K562 (cell line): Measurements from ENCODE around the gene CNNM3. TPM values are rescaled to one million over a fixed set of nuclear protein-coding genes. Genes with fewer than 3 reads are reported as not detected.

Experiments used
- ARID2 ChIP-seq: fragments of 450-650 bp; IDR thresholded peaks from 2 replicates; pipeline ENCODE4 v1.6.1; 2017; ENCODE audit warnings: antibody characterized with exemption, mild to moderate bottlenecking
- CHD7 ChIP-seq: fragments of 200-600 bp; sonication (generic); IDR thresholded peaks from one replicate; pipeline ENCODE4 v1.6.1; 2012; ENCODE audit warnings: mild to moderate bottlenecking, low read depth, low read length, inconsistent platforms
- HCFC1 ChIP-seq: IDR thresholded peaks from 2 replicates; pipeline ENCODE4 v1.6.1; 2012; ENCODE audit warnings: low read depth, low read length, improper control_type of control experiment
- KDM2B ChIP-seq: fragments of 250-450 bp; sonication (Bioruptor Pico); IDR thresholded peaks from 2 replicates; pipeline ENCODE4 v1.8.0; 2021; ENCODE audit warnings: mild to moderate bottlenecking, moderate library complexity
- KLF10 ChIP-seq: fragments of 250-450 bp; sonication (Bioruptor Pico); IDR thresholded peaks from 2 replicates; pipeline ENCODE4 v1.6.1; 2021; ENCODE audit warnings: matching md5 sums
- MEF2A ChIP-seq: IDR thresholded peaks from 2 replicates; pipeline ENCODE4 v1.6.1; 2011; ENCODE audit warnings: low read depth, mild to moderate bottlenecking, low read length, moderate library complexity; ENCODE audit not compliant: control insufficient read depth
- MYC ChIP-seq, 2 experiments: fragments of 250-450 bp in 1 of 2; sonication (Bioruptor Pico) in 1 of 2; IDR thresholded peaks; 2 replicates each; pipeline versions ENCODE4 v1.5.1 to v1.6.1; 2012 to 2021; ENCODE audit warnings: low read depth in 2 of 2, borderline replicate concordance in 1 of 2, improper control_type of control experiment in 1 of 2, low read length in 1 of 2, mild to moderate bottlenecking in 1 of 2, moderate library complexity in 1 of 2
- SP1 ChIP-seq: sonication (generic); formaldehyde crosslinking; IDR thresholded peaks from 2 replicates; pipeline ENCODE4 v1.8.1; 2022; ENCODE audit warnings: mild to moderate bottlenecking, missing genetic modification reagents
- SRSF9 ChIP-seq: fragments of 200-400 bp; formaldehyde crosslinking; IDR thresholded peaks from 2 replicates; pipeline ENCODE4 v1.6.1; 2017; ENCODE audit warnings: low read depth, low read length, borderline replicate concordance
- TAF15 ChIP-seq: fragments of 200-400 bp; formaldehyde crosslinking; IDR thresholded peaks from 2 replicates; pipeline ENCODE4 v1.6.1; 2017; ENCODE audit warnings: mild to moderate bottlenecking, low read depth, low read length, moderate library complexity
- TEAD1 ChIP-seq, 2 experiments: fragments of 450-650 bp in 1 of 2; sonication (generic) in 1 of 2; formaldehyde crosslinking; IDR thresholded peaks; 2 replicates each; pipeline versions ENCODE4 v1.4.0 to v1.8.0; 2020 to 2022; ENCODE audit warnings: mild to moderate bottlenecking in 2 of 2, missing genetic modification reagents in 1 of 2
- ZNF408 ChIP-seq: fragments of 250-450 bp; sonication (Bioruptor Pico); IDR thresholded peaks from 2 replicates; pipeline ENCODE4 v1.4.0; 2020; ENCODE audit warnings: low read depth, mild to moderate bottlenecking, moderate library complexity
- ZNF76 ChIP-seq: fragments of 250-450 bp; sonication (Bioruptor Pico); IDR thresholded peaks from 2 replicates; pipeline ENCODE4 v1.4.0; 2020; ENCODE audit warnings: mild to moderate bottlenecking, moderate library complexity, borderline replicate concordance
- polyA plus RNA-seq, 8 experiments: library from polyadenylated mRNA; depleted of rRNA in 4 of 8; stranded (reverse) in 5 of 8; unstranded in 3 of 8; fragments of >200 nt; fragmentation: Nextera tagmentation in 2 of 8; fragmentation: Illumina TruSeq in 1 of 8; extraction: Ambion mirVana in 2 of 8; extraction: Trizol in 1 of 8; gene quantifications; 2 replicates each; pipeline versions ENCODE4 v1.2.1 to v1.2.3, GENCODE V29; 2011 to 2014; ENCODE audit warnings: inconsistent platforms in 1 of 8, missing spikeins in 1 of 8
- total RNA-seq, 7 experiments: library from RNA; depleted of rRNA in 6 of 7; stranded (reverse); fragments of >200 nt in 6 of 7; fragmentation: Illumina TruSeq in 2 of 7; extraction: Trizol in 2 of 7; gene quantifications; 2 replicates each; pipeline versions ENCODE4 v1.2.1 to v1.2.3, GENCODE V29; 2011 to 2021; ENCODE audit warnings: low replicate concordance in 1 of 7
- TF ChIP-seq, protein P1 (sequence below), 3 experiments: fragments of 200-800 bp in 1 of 3; sonication (Bioruptor generic) in 1 of 3; sonication (generic) in 1 of 3; formaldehyde crosslinking in 1 of 3; IDR thresholded peaks; 2 replicates each; pipeline versions ENCODE4 v1.6.1 to v1.8.0; 2016 to 2022; ENCODE audit warnings: mild to moderate bottlenecking in 2 of 3, missing compliant biosample characterization in 2 of 3, missing genetic modification characterization in 2 of 3, missing genetic modification reagents in 1 of 3

Gene CNNM3
- total and polyA plus RNA-seq, 9 of the 15 experiments (the other 6 are each of a cell fraction or from before 2014, with no cell fraction given): 1.4 to 16.9 (median 6.5) TPM

GRCh38 chr2:96859099-96859649 is 43.1 kb downstream of the CNNM3 start (continued):
- no peak for TF ChIP-seq KLF10
- TF ChIP-seq MYC (IDR thresholded peaks at IDR 0.05; ENCODE audit: low read depth, low read length): no peak
- no peak for TF ChIP-seq MYC (CRISPR knock-in tag; IDR thresholded peaks at IDR 0.05; ENCODE audit: borderline replicate concordance, low read depth)
- no peak for TF ChIP-seq HCFC1
- TF ChIP-seq, protein P1, sequence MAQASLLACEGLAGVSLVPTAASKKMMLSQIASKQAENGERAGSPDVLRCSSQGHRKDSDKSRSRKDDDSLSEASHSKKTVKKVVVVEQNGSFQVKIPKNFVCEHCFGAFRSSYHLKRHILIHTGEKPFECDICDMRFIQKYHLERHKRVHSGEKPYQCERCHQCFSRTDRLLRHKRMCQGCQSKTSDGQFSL (CRISPR knock-in tag; IDR thresholded peaks at IDR 0.05): peak; percentile 93
- TF ChIP-seq, protein P1 (tag; IDR thresholded peaks at IDR 0.05): no peak
- no peak for TF ChIP-seq ZNF408 (CRISPR knock-in tag)
- TF ChIP-seq ZNF76: no peak
- no peak for TF ChIP-seq TEAD1 (CRISPR knock-in tag; IDR thresholded peaks at IDR 0.05)
- TF ChIP-seq MEF2A: no peak
- TF ChIP-seq CHD7: no peak
- TF ChIP-seq TAF15: no peak
- TF ChIP-seq ARID2: no peak
- no peak for TF ChIP-seq SRSF9
- 0 out of 2 replicates have a peak, but pooled peaks have one; percentile 52 for TF ChIP-seq SP1
- no peak for TF ChIP-seq KDM2B (CRISPR knock-in tag)
